ENCODE data around the gene COQ4.
"Not testable (repeated sequence)": the region's sequence is repeated elsewhere in the genome, so short reads cannot be mapped to it uniquely, and the experiment has no call there.

Gene COQ4

DNA sequence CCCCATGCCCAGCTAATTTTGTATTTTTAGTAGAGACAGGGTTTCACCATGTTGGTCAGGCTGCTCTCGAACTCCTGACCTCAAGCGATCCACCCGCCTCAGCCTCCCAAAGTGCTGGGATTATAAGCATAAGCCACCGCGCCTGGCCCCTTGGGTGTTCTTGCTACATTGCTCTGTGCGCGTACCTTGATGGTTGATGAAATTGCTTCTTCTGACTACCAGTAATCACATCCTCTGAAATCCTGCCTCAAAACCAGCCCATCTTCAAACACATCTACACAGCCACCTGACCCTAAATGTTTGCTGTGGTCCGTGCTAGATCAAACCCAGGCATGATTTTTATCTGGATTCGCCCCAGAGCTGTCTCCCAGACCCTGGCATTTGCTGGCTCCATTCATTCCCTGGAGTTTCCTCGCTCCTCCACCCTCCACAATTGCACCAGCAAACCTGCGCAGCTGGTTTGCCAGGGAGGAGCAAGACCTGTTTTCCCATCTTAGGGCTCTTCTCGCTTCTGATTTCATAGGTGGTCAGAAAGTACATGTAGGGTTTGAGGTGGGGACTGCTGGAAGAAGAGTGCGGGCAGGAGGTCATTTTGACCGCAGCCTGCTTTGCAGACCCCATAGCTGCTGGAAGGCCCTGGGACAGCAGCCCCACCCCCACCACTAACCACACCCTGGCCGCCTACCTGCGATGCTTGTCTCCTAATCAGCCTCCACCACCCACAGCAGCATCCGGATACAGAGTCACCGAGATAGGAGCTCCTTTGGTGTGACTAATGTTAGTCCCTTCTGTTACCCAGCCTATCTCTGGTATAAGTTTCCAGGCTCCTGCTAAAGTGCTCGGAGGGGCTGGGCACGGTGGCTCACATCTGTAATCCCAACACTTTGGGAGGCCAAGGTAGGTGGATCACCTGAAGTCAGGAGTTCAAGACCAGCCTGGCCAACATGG is 23.8 kb upstream of the COQ4 start:
- no peak for DNase-seq (ENCODE audit: low read depth)

GRCh38 chr9:128304136-128304970 is 18.3 kb upstream of the COQ4 start:
- DNase-seq (ENCODE audit: low read depth): no peak

DNA sequence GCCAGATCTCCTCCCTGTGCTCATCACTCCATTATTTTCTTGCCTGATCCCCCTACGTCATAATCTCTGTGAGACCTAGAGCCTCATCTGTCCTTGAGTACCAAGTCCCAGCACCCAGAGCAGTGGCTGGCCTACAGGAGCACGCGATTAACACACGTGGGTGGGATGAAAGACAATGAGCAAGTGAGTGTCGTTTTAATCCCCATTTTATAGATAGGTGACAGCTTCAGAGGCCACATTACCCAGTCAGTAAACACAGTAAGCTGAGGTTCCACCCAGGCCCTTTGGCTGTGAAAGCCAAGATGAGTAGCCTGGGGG is 17.7 kb upstream of the COQ4 start:
- no peak for DNase-seq (ENCODE audit: low read depth)

GRCh38 chr9:128309551-128309950 is 13.1 kb upstream of the COQ4 start:
- no peak for DNase-seq (ENCODE audit: low read depth)

DNA sequence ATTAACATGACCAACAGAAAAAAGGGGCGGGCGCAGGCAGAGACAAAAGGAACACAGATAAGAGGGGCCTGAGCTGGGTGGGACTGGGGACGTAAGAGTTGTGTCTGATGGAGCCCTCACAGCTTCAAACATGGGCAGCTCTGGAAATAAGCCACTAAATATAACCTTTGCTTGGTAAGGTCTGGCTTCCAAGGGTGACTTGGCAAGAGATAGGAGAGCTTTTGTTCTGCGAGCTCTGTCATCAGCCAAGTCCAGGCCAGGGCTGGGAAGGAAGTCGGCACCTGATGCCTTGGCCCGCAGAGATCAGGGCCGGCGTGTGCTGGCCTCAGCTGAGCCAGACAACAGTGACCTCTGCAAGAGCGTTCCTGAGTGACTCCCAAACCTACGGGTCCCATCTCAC is 12.2 kb upstream of the COQ4 start:
- DNase-seq (ENCODE audit: low read depth): no peak

DNA sequence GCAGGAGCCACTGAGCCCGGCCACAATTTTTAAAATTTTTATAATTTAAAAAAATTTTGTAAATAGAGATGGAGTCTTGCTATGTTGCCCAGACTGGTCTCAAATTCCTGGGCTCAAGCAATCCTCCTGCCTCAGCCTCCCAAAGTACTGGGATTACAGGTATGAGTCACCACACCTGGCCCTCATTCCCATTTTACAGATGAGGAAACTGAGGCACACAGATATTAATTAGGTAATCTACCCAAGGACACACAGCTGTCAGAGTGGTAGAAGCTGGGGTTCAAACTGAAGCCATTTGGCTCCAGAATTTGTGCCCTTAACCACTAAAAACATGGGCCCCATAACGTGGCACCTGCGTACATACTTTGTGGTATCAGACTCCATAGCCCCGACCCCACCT is 7.9 kb upstream of the COQ4 start:
- no peak for DNase-seq (ENCODE audit: low read depth)

- DNase-seq (ENCODE audit: low read depth): no peak
These were observed 6.2 kb upstream of the COQ4 start for GRCh38 chr9:128316421-128316820.

DNA sequence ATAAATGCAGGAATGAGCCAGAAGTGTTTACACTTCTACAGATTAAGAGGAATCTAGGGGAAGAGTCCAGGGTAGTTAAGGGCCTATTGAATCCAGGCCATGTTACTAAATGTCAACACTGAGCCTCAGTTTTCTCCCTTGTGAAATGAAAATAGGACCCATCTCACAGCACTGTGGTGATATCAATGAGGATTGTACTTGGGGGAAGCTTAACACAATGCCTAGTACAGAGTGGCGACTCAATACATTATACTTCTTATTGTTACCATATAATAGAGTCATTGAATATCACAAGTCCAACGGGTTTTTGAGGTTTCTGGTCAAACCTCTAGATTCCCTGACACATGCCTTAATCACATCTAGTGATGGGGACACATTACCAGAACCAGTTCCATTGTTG is 5.0 kb upstream of the COQ4 start:
- DNase-seq (ENCODE audit: low read depth): no peak

- no peak for DNase-seq (ENCODE audit: low read depth)
These were observed 1.3 kb upstream of the COQ4 start for GRCh38 chr9:128321343-128321742.

GRCh38 chr9:128321879-128322403 is 698 bp upstream of the COQ4 start:
- DNase-seq (ENCODE audit: low read depth): no peak

- DNase-seq (ENCODE audit: low read depth): no peak
These were observed 632 bp downstream of the COQ4 start for GRCh38 chr9:128323212-128323730.

DNA sequence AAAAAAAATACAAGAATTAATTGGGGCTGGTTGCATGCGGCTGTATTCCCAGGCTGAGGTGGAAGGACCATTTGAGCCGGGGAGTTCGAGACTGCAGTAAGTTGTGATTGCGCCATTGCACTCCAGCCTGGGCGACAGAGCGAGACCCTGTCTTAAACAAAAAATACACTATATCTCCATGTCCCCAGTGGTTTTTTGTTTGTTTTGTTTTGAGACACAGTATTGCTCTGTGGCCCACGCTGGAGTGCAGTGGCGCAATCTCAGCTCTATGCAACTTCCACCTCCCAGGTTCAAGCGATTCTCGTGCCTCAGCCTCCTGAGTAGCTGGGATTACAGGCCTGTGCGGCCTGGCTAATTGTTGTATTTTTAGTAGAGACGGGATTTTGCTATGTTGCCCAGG is 1.2 kb downstream of the COQ4 start:
- DNase-seq (ENCODE audit: low read depth): no peak

GRCh38 chr9:128324401-128324800 is 1.8 kb downstream of the COQ4 start:
- no peak for DNase-seq (ENCODE audit: low read depth)

- DNase-seq (ENCODE audit: low read depth): no peak
These were observed 3.0 kb downstream of the COQ4 start for GRCh38 chr9:128325629-128326028.

GRCh38 chr9:128333451-128333869 is 10.8 kb downstream of the COQ4 start:
- no peak for DNase-seq (ENCODE audit: low read depth)

DNA sequence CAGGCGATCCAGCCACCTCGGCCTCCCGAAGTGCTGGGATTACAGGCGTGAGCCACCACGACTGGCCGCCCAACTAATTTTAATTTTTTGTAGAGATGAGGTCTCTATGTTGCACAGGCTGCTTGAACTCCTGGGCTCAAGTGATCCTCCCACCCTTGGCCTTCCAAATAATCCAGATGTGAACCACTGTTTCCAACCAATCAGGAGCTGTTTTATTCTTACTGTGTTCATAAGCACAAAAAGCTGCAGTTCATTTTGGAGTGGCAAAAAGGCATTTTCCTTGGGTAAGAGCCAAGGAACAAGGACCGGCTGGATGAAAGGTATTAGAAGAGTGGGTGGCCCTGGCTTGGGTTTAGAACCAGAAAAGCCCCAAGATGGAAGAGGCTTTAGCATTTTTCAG is 12.5 kb downstream of the COQ4 start:
- DNase-seq (ENCODE audit: low read depth): no peak

DNA sequence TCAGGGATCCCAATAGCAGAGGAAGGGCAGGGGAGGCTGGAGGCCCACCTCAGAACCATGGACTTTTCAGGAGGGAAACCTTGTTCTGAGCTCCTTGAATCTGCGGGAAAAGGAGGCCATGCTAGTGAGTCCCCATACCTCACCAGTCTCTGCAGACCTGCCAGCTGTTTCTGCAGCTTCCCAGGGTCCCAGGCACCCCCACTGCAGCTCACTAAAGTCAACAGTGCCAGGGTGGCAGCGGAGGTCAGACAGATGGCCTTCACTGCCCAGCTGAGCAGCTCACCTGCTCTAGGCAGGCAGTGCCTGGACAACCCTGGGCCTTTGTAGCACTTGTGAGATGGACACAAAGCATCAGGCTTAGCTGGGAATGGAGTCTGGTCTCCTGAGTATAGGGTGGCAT is 13.3 kb downstream of the COQ4 start:
- no peak for DNase-seq (ENCODE audit: low read depth)

DNA sequence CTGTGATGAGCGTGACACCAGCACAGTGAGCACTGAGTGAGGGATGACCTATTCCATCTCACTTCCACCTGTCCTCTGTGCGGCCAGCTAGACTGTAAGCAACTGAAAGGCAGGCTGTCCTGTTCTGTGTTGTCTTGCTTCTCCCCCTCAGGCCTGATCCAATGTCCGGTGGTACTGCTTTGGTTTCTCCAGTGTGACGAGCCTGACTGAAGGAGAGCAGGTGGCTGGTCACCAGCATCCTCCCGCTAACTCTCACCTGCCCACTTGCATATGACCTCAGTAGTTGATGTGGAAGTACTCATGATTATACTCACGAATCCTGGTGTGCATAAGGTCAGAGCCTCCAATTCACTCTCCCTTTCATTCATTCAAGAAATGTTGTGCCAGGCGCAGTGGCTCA is 15.3 kb downstream of the COQ4 start:
- no peak for DNase-seq (ENCODE audit: low read depth)

DNA sequence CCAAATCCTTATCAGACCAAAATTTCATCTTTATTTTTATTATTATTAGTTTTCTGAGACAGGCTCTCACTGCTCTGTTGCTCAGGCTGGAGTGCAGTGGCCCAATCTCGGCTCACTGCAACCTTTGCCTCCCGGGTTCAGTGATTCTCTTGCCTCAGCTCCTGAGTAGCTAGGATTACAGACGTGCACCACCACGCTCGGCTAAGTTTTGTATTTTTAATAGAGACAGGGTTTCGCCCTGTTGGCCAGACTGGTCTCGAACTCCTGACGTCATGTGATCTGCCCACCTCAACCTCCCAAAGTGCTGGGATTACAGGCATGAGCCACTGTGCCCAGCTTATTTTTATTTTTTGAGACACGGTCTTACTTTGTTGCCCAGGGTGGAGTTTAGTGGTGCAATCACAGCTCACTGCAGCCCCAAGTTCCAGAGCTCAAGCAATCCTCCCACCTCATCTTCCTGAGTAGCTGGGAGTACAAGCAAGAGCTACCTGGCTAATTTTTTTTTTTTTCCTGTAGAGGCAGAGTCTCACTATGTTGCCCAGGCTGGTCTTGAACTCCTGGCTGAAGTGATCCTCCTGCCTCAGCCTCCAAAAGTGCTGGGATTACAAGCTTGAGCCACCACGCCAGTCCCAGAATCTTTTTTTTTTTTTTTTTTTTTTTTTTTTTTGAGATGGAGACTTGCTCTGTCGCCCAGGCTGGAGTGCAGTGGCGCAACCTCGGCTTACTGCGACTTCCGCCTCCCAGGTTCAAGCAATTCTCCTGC is 16.4 kb downstream of the COQ4 start:
- not testable (repeated sequence) for DNase-seq (ENCODE audit: low read depth)

DNA sequence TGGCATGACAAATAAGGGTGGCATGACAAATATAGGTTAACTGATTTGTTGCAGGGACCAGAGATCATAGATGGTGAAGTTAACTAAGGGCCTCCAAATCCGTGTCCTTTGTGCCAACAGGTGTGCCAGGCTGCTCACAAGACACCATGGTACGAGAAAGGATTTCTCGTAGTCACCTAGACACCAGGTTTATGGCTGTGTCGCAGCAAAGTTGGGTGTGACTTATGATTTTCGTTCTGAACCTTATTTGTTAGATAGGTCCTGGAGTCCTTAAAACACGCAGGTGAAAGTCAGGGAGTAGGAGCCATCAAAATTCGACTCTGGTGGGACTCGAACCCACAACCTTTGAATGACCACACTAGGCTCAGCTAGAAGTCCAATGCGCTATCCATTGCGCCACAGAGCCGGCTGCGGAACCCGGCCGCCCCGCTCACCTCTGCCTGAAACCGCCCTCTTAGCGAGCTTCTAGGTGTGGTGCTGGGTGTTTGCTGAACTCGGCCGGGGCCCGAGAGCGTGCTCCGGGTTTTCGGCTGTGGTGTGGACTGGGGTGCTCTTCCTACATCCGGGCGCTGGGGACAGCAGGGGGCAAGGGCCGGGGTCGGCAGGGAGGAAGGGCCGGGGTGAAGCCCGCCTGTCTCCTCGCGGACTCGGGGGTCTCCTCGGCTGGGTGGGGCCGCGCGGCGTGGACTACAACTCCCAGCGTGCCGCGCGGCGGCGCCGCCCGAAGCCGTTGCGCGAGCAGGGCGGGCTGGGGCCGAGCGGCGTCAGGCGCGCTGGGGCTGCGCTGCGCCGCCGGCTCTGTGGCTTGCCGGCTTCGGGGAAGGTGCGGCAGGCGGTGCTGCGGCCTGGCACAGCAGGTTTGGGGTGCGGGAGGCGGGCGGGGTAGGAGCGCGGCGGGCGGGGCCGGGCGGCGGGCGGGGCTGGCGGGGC is 17.4 kb downstream of the COQ4 start, which contains the start of gene SLC27A4:
SLC27A4 (plus strand) TSS at position 767 of the 930 bp plus-strand sequence. CDS start 2,606 bp downstream, outside the sequence.
- peak; percentile 74 for DNase-seq (ENCODE audit: low read depth)

Measured in T follicular helper cell (primary cell).